SU-DHL-6 (cell line): ENCODE results near the gene FSTL1.

Source experiments
- CTCF ChIP-seq: fragments of 200-600 bp; sonication (generic); IDR thresholded peaks from one replicate; pipeline ENCODE4 v1.5.1; 2017; ENCODE audit warnings: antibody characterized with exemption, mild to moderate bottlenecking, low read length, moderate library complexity; ENCODE audit not compliant: insufficient read depth, poor library complexity, severe bottlenecking
- EZH2phosphoT487 ChIP-seq: fragments of 200-600 bp; sonication (generic), shearing (Covaris generic); conservative IDR thresholded peaks from 2 replicates; pipeline ENCODE4 v1.6.1; 2018; ENCODE audit warnings: mild to moderate bottlenecking, antibody characterized with exemption, low read length, moderate library complexity, mixed read lengths

DNA sequence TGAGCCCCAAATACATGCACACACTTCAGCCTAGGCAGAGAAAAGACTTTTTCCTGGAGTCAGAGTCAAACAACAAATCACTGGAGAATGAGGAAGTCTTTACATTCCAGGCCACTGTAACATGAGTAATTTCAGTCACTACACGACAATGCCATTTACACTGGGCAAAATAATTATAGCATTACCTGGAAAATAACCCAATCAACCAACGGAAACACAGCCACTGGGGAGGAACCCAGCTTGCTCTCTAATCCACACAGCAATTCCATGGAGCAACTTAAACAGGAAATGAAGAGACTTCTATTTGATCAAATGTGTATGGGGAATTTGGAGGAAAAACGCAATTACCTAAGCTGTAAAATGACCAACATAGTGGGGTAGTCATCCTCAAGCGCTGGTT is 15.2 kb downstream of the FSTL1 start:
- no peak for TF ChIP-seq CTCF
- TF ChIP-seq EZH2phosphoT487, result no peak
